GM12864 (cell line): ENCODE measurements around the gene BICRA.

ENCODE experiments used
- DNase-seq: peaks from one replicate; pipeline ENCODE4 v3.0.0-alpha.2; 2011; ENCODE audit warnings: low read depth
- H3K4me3 ChIP-seq: 2 replicates; pipeline ENCODE4 v1.5.1; 2011; ENCODE audit warnings: mild to moderate bottlenecking, low read depth, low read length, control low read depth
- CTCF ChIP-seq: IDR thresholded peaks from 2 replicates; pipeline ENCODE4 v1.5.1; 2011; ENCODE audit warnings: low read depth, mild to moderate bottlenecking, moderate library complexity, low read length, control low read depth, inconsistent platforms; ENCODE audit errors: missing control alignments

Gene BICRA

GRCh38 chr19:47614021-47614295 is 5.0 kb downstream of the BICRA start:
- H3K4me3 ChIP-seq, result no peak overlapping the region
- no peak for DNase-seq
- TF ChIP-seq CTCF, result no peak

- H3K4me3 ChIP-seq, result no peak overlapping the region
- TF ChIP-seq CTCF, result no peak
- no peak for DNase-seq
Measured at GRCh38 chr19:47614559-47614958, 5.6 kb downstream of the BICRA start.

GRCh38 chr19:47615230-47615629 is 6.3 kb downstream of the BICRA start:
- no peak for TF ChIP-seq CTCF
- no peak overlapping the region for H3K4me3 ChIP-seq
- DNase-seq, result no peak

- no peak for TF ChIP-seq CTCF
- H3K4me3 ChIP-seq, result no peak overlapping the region
- DNase-seq, result no peak
Measured at GRCh38 chr19:47615714-47616113, 6.8 kb downstream of the BICRA start.

GRCh38 chr19:47618771-47619170 is 9.8 kb downstream of the BICRA start:
- DNase-seq, result no peak
- TF ChIP-seq CTCF, result no peak
- H3K4me3 ChIP-seq, result no peak overlapping the region

GRCh38 chr19:47619763-47620162 is 10.8 kb downstream of the BICRA start:
- H3K4me3 ChIP-seq, result no peak overlapping the region
- DNase-seq, result no peak
- no peak for TF ChIP-seq CTCF

- no peak for TF ChIP-seq CTCF
Measured at GRCh38 chr19:47623151-47623920, 14.4 kb downstream of the BICRA start.

More at GRCh38 chr19:47623151-47623920, 14.4 kb downstream of the BICRA start:
- DNase-seq, result no peak
- no peak overlapping the region for H3K4me3 ChIP-seq
